HG02571 (cell line): ENCODE data around the gene LAMP5.

Experiments
- ATAC-seq: cut with Tn5 transposase; IDR thresholded peaks from one replicate; pipeline ENCODE4 v1.9.1; 2021; ENCODE audit warnings: mild to moderate bottlenecking, moderate library complexity; ENCODE audit not compliant: unreplicated experiment

LAMP5 gene

DNA sequence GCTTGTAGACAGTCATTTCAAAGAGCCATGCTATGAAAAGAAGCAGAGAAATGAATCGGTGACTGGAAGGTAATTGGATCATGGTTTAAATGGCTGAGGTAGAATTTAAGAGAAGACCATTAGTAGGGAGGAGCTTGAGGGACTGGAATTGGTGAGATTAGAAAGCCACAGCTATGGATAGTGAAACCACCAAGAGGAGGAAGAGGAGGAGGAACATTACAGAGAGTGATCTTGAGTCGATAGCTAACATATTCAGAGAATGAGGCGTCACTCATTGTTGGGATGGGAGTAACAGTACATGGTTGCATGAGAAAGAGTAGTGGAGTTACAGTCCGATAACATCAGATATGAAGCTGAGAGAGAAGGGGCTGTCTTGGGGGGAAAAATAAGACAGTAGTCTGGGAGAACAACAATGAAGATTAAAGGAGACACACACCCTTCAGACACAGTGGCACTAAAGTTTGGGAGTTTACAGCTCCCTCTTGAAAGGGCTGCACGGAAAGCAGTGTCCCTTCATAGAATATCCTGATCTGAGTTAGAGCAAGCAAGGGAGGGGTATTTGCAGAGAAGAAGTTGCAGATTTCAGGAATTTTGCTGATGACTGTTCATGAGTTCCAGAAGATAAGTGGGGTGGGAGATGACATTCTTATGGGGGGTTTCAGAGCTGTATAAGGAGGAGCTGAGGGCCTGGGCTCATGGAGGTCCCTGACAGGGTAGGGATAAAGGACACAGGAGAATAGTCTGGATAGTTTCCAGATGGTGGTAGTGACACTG, 15.1 kb upstream of the LAMP5 start:
- ATAC-seq = no peak

DNA sequence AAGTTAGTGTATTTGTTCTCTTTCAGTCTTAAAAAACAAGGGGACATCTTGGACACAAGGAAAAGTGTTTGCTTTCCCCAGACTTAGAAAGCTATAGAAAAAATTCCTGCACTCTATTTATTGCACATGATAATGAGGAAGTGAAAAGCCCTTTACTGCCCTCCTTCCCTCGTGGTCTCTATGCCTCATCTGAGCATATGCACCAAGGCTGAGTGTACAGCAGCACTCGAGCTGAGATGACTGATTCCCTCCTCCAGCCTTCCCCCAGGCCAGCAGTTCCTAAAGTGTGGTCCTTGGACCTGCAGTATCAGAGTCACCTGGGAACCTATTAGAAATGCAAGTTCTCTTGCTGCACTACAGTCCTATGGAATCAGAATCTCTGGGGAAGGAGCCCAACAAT, 14.3 kb upstream of the LAMP5 start:
- no peak for ATAC-seq

- no peak for ATAC-seq
Observed at GRCh38 chr20:9501473-9501872, 12.9 kb upstream of the LAMP5 start.

GRCh38 chr20:9503526-9504245, 10.7 kb upstream of the LAMP5 start:
- ATAC-seq = no peak

DNA sequence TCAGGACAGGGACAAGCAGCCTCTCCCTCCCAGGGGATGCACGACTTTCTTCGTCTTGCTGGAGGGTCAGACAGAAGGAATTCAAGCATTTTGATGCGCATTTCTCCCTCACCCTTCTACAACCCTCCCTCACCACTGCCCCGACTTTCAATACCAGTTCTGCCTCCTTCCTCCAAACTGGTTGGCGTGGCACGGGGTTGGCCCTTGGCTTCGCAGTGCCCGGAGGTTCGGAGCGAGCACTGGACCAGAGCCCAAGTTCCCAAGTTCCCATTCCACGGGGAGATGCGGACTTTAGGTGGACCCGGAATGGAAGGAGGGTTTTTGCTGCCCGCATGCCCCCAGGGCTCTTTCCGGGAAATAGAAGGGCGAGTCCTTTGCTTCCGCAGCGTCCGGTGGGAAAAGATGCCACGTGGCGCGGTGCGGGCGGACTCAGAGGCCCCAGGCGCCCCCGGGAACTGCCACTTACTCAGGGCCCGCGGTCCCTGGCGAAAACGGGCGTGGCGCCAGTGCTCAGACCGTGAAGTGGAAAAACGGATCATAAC, 8.0 kb upstream of the LAMP5 start:
- ATAC-seq = no peak

- ATAC-seq = no peak
Observed at GRCh38 chr20:9506964-9507369, 7.4 kb upstream of the LAMP5 start.

- no peak for ATAC-seq
Observed at GRCh38 chr20:9507544-9508239, 6.7 kb upstream of the LAMP5 start.

- no peak for ATAC-seq
Observed at GRCh38 chr20:9508240-9508661, 6.1 kb upstream of the LAMP5 start.

DNA sequence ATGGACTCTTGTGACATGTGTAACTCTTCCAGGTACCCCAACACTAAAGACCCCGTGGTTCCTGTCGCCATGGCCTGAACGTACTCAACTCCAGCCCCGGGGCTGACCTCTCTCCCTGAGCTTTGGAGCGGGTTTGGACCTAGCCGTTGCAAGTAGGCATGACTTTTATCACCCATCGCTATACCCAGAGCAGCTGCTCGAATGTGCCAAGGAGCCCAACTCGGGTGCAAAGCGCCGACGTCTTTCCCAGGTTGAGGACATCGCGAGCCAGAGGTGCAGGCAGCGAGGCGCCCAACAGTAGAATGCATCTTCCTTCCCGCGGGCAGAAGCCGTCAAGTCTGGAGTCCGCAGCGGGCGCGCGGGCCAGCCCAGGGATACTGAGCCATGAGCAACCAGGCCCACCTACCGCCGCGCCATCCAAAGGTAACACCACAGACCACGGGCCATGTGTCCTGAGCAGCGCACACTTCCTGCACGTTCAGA, 5.7 kb upstream of the LAMP5 start:
- ATAC-seq = no peak

DNA sequence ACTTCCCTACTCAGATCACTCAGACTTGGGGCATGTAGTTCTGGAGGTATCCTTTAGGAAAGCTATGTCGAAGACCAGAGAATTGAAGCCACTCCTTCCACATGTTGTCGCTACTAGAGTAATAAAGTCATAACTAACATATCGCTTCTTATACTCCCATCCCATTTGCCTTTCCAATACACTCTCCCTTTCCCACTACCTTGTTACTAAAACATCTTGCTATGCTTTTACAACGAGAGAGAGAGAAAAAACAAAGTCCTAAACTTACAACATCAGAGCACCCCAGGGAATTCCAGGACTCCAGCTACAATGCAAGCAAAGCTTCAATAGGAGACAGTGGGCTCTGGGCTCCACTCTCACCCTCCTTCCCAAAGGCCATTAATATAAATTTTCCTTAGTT, 5.1 kb upstream of the LAMP5 start:
- no peak for ATAC-seq

GRCh38 chr20:9510911-9511310, 3.5 kb upstream of the LAMP5 start:
- no peak for ATAC-seq

DNA sequence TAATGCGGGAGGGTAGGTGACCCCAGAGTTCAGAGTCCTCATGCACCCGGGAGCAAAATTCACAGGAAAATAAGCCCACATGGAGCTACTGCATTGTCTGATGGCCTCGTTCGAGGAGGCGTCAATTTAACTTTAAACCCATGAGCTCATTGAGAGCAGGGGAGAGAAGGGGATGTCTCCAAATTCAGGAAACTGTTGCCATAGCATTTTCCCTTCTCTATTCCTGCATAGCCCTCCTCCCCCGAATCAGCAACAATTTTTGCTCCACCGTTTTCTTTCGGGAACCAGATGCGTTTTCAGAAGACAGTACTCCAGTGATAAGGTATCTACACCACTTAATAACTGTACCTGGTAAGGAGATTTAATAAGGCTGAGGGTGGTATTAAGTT, 324 bp upstream of the LAMP5 start:
- no peak for ATAC-seq

DNA sequence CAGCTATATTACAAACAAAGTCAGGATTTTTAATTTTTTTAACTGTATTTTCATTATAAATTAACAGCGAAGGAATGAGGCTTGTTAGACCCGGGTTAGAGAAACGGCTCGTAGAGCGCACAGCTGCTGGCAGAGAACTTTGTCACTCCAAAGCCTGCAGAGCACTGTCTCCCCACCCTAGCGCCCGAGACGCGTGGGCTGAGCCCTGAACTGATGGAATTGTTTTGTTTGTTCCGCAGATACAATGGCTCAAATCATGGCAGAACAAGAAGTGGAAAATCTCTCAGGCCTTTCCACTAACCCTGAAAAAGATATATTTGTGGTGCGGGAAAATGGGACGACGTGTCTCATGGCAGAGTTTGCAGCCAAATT, 810 bp downstream of the LAMP5 start:
- ATAC-seq = no peak

- ATAC-seq = no peak
Observed at GRCh38 chr20:9515741-9516233, 1.4 kb downstream of the LAMP5 start.

GRCh38 chr20:9516234-9516871, 2.0 kb downstream of the LAMP5 start:
- ATAC-seq = no peak

- no peak for ATAC-seq
Observed at GRCh38 chr20:9517297-9518162, 3.1 kb downstream of the LAMP5 start.

DNA sequence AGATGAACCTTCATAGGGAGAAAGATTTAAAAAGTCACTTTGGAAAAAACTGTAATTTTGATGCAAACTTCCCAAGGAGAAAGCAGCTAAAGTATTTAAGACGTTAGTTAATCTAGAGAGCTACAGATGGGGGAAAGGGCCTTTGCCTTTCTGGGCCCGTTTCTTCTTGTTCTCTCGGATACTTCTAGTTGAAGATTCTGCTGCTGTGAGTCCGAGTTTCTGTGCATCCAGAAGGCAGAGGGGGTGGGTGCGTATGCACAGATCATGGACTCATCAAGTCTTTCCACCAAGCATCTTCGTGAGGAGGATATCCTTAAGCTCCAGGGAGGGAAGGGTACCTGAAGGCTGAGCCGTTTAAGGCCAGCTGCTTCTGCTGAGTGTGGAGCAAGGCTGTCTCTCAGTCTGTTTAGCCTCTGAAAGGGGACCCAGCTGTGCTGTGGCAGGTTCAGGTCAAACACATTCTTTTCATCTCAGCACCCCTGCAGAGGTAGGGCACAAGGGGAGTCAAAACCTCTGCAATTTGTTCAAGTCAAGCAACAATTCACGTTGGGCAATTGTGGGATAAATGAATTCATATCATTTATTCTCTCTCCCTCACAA, 4.3 kb downstream of the LAMP5 start:
- no peak for ATAC-seq

- no peak for ATAC-seq
Observed at GRCh38 chr20:9520086-9520485, 5.7 kb downstream of the LAMP5 start.

GRCh38 chr20:9523636-9524035, 9.2 kb downstream of the LAMP5 start:
- no peak for ATAC-seq

DNA sequence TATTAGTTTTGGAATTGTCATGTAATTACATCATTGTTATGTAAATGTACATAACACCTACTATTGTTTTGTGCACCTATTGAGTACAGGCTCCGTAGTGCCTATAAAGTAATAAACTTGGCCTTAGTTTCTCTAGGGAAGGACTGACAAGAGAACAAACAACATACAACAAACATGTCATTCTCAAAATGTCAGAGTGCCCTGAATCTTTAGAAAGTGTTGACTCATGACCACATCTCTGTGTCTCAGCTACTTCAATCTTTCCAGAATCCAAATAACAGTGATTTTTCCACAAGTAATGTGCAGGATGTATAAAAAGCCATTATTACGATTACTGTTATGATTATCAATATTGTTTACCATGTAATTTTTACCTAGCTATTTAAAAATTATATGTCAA, 17.2 kb downstream of the LAMP5 start:
- no peak for ATAC-seq
